GM19468 (cell line): ENCODE measurements around the gene CELSR1.

Experiments used
- ATAC-seq: cut with Tn5 transposase; IDR thresholded peaks from one replicate; pipeline ENCODE4 v1.9.1; 2021; ENCODE audit warnings: mild to moderate bottlenecking, moderate library complexity, moderate number of reproducible peaks; ENCODE audit not compliant: unreplicated experiment; ENCODE audit errors: extremely low read depth

Gene CELSR1

DNA sequence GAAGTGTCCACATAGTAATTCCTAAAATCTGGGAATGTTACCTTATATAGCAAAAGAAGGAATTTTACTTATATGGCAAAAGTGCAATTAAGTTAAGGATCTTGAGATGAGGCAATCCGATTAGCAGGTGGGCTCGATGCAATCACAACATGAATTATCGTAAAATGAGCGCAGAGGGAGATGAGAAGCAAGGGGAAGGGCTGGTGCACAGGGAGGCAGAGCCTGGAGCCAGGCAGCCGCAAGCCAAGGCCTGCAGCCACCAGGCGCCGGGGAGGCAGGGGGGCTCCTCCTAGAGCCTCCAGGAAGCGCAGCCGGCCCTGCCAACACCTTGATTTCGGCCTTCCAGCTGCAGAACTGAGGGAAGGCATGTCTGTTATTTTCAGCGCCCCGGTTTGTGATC, 85.7 kb downstream of the CELSR1 start:
- ATAC-seq = no peak

DNA sequence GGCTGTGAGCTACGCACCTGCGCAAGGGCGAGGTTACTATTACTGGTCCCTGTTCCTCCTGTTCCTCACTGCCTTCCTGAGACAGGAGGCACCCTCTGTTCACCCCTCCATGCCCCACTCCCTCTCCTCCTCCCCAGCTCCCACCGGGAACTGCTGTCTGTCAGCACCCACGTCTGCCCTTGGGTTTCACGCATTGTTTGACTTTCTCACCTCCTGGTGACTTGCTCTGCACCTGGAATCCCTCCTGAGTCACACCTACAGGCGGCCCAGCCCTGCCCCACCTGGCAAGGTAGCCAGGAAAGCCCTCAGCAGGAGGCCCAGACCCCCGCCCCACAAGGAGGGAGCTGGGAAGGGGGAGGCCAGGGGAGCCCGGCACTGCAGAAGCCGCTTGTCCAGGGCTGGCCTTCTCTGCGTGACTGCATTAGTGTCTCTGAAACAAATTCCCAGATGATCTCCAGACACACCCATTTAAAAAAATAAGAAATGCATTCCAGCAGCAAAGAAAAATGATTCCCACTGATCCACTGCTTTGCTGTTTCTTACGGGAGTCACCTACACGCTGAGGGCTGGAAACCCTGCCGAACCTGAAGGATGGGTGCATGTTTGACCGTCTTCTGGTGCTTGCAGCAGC, 86.4 kb downstream of the CELSR1 start:
- ATAC-seq = no peak

DNA sequence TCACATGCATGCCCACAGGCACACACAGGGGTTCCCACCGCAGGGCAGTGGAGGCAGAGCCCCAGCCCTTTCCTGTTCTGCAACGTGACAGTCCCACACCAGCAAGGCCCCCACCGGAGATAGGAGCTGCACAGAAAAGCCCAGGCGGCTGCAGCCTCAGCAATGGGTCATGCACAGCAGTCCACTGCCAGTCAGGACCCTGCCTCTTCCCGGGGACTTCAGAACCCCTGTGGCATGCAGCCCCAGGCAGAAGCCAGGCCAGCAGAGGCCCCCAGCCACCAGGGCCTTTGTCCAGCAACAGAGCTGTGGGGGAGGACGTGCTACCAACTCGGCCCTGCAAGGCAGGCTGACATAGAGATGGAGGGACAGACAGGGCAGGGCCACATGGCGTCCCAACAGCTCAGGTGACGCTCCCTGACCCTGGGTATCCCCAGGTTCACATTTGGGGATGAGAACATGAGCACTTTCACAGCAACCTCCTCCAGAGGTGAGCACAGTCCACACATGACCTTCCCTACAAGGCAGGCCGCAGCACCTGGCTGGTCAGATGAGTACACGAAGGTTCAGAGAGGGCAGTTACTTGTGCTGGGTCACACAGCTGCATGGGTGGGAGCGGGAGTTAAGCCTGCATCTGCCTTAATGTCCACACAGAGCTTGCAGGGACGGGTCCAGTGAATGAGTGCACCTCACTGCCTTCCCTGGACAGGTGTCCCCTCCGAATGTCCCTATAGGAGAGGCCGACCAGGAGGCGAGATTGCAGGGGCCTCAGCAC, 87.3 kb downstream of the CELSR1 start:
- ATAC-seq = no peak

DNA sequence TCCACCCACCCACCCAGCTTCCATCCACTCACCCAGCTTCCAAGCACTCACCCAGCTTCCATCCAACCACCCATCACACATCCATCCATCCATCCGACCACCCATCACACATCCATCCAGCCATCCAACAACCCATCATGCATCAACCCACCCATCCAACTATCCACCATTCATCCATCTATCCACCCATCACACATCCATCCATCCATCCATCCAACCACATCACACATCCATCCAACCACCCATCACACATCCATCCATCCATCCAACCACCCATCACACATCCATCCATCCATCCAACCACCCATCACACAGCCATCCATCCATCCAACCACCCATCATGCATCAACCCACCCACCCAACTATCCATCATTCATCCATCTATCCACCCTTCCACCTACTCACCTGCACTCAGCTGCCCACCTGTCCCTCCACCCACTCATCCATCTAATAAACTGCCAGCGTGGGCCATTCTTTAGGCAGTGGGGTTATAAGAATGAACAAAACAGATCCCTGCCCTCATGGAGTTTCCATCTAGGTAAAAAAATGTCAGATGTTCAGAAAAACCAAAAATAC, 88.2 kb downstream of the CELSR1 start:
- ATAC-seq = no peak

DNA sequence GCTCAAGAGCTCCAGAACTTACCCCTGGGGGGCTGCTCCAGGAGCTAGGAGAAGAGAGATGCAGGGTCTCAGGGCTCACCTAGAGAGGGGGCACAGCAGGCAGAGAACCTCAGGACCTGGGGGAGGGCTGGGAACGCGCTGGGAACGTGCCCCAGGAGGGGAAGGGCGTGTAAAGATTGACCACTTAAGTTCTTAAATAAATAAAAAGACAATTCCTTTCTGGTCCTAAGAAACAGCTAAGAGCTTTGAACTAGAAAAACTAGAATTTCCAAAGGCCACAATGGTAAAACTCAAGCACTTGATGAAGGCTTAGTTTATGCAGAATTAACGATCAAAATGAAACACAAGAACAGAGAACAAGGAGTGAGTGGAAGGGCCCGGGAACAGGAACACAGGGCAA, 89.1 kb downstream of the CELSR1 start:
- ATAC-seq = no peak

DNA sequence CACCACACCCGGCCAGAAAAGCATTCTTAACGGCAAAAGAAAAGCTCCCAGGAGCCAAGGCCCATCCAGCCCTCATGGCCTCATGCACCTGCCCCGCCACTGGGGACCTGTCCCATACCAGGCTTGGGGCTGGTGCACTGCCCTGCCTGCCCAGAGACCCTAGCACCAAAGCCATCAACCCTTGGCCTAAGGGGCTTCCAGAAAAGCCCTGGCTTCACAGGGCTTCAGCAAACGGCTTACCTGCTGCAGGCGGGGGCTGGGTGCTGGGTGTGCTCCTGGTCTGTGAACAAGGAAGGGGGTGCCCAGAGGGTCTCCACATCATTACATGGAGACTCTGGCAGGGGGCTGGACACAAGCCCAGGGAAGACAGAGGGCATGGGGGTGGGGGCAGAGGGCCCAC, 89.5 kb downstream of the CELSR1 start:
- ATAC-seq = no peak

DNA sequence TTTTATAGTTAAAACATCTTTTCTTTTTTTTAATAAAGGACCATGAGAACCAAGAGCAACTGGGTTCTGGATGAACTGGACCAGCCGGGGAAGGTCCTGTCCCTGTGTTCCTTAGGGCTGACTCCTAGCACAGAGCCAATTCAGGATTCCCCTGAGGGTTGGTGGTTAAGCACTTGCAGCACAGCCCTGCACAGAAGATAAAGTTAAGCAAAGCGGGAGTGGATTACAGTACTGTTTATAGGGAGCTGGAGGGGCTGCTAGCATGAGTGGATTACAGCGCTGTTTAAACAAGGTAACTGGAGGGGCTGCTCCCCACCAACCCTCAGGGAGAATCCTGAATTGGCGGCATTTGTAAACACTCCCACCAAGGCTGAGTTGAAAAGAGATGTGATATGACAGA, 90.6 kb downstream of the CELSR1 start:
- no peak for ATAC-seq

DNA sequence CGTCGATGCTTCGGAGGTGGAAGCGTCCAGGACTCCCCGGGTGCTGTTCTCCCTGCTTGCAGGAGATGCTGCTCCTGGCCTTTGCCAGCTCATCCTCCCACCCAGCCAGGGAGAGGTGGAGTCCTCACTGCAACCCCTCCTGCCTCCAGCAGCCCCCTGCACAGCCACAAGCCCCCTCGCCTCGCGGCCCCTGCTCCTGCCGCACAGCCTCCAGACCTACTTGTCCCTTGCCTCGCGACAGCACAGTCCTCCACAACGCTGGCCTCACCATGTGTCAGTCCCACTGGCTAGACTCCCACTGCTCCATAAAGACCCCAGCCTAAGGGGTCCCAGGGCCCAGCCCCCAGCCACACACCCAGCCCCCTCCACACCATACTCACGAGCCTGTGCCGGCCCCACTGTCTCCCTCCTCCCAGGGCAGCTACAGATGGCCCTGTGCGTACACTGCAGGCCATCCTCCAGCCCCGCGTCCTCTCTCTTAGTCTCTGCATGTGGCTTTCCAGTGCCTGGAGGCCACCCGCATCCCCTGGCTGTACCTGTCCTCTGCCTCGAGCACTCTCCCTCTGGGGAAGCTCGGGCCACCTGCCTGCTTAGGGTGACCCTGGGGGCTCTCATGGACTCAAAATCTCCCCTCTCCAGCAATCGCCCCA, 91.5 kb downstream of the CELSR1 start:
- no peak for ATAC-seq

DNA sequence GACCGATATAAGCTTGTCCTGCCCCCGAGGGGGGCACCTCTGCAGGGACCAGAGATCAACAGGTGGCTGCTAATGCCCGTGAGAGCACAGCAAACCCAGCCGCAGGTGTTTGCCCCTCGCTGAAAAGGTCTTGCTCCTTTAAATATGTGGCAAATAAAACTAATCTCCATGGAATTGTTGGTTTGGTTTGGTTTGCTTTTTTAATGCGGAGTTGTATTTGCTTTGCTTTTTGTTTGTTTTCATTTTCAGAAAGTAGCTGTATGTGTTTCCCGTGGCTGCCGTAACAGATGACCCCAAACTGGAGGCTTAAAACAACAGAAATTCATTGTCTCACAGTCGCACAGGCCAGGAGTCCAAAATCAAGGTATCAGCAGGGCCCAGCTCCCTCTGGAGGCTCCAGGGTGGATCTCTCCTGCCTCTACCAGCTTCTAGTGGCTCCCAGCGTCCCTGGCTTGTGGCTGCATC, 93.0 kb downstream of the CELSR1 start:
- ATAC-seq = no peak

DNA sequence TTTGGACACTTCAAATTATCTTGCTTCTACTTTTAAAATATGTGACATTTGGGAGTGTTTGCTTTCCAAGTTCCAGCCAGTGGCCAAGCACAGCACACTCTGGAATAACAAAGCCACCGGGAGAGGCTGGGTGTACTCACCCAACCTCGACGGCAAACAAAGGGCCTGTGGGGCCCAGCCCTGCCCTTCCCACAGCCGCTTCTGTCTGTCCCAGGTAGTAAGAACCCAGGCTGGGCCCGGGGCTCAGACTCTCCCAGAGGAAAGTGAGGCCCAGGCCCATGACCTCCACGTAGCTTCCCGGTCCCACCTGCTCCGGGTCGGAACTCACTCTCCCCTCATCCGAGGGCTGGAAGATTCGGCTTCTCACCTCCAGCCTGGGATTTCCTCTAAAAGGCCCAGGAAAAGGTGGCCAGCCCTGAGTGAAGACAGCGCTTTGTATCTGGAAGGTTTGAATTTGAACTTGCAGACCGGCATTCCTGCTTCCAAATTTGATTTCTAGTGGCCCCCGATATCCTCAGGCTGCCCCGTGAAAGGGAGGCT, 93.5 kb downstream of the CELSR1 start:
- ATAC-seq = no peak

DNA sequence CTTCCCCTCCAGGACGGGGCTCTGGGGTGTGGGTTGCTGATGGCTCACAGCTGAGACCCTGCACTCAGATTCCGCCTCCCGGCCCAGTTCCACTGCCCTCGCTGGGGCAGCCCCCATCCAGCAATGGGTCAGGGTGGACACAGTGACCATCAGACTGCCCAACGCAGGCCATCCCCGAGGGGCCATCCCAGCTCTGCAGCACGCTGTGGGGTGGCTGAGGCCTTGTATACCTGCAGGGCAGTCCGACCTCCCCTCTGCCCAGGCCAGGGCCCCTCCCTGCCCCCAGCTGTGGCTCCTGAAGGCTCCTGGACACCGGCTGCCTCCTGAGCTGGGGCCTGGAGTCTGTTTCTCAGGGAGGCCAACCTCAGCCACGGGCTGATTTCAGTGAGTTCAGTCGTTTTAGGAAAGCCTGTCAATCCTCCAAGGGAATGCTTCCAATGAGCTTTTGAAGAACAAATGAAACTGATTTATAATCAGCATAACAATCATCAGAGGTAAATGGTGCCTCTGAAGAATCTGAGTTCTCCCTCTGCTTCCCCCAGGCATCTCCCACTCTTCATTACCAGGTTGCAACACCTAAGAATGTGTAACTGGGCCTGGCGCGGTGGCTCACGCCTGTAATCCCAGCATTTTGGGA, 95.1 kb downstream of the CELSR1 start:
- ATAC-seq = no peak

DNA sequence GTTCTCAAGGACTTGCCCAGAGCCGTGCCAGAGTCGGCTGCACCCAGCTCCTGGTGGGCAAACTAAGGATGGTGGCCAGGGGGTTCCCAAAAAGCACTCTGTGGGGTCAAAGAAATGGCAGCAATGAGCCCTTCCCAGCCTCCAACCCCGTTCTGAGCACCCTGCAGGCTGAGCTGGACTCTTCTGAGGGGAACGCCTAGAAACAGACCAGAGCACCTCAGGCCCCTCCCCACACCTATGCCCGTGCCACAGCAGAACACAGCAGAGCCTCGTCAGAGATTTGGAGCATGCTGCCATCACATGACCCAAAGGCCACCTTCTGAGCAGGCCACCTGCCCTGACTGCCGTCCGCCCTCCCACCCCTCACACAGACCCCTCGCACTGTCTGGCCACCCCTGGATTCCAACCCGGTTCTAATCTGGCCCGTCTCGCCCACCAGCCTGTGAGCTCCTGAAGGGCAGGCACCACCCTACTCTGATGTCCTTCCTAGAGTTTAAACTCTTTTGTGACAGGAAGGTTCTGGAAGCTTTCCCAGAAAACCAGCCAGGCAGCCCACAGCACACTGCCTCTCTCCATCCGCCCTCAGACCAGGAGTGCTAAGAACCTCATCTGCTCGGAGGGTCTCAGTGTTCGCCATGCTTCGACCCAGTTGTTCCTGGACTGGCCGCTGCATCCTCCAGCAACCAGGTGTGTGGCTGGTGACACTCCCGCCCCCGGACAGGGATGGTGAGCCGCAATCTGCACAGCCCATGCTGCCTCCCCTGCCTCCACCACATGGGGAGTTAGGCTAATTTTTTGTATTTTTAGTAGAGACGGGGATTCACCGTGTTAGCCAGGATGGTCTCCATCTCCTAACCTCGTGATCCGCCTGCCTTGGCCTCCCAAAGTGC, 97.6 kb downstream of the CELSR1 start:
- no peak for ATAC-seq

DNA sequence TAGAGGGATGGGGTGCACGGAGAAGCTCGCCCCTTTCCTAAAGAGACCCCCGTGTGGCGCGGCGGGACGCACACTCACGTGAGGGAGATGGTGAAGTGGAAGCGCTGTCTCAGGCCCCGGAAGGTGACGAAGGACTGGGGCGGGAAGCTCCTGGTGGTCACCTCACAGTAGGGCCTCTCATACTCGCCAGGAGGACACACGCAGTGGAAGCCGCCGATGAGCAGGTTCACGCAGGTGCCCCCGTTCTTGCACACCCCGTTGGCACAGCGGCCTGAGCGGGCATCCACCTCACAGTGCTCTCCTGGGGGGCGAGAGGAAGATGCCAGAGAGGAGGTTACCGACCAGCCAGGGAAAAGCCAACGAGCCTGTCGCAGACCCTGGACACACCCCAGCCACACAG, 98.3 kb downstream of the CELSR1 start:
- no peak for ATAC-seq

DNA sequence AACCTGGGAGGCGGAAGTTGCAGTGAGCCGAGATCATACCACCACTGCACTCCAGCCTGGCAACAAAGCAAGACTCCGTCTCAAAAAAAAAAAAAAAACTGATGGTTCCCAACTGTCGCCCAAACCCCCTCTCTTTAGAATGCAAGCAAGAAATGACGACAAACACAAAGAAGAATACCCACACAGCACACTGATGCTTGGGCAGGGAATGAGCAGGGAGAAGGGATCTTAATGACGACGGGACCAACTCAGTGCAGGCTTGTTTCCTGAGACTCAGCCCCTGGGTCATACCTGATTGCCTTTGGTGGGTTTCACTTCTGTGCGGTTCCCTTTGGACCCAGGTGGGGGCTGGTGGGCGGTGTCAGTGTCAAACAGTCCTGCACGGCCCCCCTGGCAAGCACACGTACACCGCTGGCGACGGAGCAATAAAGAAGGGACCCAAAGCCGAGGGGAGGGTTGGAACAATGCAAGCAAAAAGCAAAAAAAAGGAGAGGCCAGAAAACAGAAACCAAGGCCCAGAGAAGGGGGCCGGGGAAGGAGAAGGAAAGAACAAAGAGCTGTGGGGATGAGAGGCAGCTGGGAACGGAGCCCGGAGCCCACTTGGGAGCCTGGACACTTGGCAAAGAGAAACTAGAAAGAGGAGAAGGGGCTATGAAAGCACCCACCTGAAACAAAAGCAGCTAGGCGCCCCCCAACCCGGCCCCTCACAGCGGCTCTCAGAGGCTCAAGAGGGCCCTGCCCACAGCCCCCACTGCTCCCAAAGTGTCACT, 99.6 kb downstream of the CELSR1 start:
- no peak for ATAC-seq

DNA sequence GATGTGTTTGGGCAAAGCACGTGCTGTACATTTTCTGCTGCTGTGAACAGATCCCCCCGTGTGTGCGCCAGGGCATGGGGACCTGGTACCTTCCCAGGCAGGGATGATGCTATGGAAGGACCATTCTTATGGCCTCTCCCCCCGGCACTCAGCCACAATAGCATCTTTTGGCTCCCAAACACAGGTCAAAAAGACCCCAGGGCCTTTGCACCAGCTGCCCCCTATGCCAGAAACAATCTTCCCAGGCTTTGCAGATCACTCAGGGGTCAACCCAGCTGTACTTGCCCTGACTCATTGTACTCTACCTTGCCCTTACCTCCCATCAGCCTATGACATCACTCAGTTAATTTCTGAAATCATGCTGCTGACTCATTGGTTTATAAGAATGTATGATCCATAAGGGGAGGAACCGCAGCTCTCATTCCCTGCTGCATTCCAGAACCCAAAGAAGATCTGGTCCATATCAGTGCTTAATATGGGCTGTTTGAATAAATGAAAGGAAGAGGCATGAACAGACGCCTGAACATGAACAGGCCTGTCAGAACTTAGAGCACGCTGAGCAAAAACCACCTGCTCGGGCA, 100.7 kb downstream of the CELSR1 start:
- ATAC-seq = no peak

DNA sequence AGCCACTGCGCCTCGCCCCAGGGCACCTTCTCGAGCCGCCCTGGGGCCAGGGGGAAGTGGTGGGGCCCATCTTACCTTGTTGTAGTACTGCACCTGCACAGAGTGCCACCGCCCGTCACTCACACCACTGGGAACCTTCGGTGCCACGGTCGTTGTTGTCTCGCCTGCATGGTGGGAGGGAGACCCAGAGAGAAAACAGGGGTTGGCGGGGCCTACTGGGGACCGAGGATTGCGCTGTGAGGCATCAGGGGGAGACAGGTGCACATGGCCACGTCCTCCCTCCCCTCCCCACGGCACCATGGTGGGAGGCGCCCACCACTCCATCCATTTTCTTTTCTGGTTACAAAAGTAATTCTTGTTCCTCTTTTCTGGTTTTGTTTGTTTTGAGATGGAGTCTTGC, 104.1 kb downstream of the CELSR1 start:
- no peak for ATAC-seq

DNA sequence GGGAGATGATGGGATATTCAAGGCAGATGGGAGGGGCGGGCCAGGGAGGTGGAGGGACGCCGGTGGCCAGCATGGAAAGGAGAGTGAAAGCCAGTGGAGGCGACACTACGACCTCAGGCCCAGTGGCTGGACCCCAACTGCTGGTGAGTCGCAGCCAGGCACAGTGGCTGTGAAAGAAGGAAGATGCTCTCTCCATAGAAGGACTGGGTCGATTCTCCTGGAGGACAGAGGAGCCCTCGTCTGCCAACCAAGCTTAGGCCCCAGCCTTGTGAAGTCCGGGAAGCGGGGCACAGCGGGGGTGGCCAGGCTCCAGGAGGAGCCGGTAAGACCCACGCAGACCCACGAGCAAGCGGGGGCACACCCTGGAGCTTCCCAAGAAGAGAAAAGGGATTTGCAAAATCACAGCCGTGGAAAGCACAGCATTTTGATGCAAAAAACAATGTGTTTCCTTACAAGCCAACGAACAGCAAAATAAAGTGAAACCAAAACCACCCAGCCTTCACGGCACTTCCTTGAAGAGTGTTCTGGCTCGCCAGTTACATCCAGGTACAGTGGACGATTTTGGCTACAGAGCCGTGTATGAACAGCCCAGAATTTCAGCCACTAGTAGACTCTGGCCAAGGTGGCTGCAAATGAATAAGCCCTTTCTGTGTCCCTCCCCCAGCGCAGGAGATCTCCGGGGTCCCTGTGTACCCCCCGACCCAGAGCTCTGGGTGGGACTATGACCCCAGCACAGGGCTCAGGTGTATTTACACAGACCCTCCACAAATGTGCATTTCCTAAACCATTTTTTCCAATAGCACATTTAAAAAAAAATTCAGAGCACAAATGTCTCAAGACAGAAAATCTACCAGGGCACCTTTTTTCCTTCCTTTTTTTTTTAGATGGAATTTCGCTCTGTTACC, 105.0 kb downstream of the CELSR1 start:
- no peak for ATAC-seq
